Activated CD4-positive, CD25-positive, alpha-beta regulatory T cell treated with anti-CD3 and anti-CD28 coated beads, Interleukin-2, amount 50 U/mL, for 16 hours (primary cell): ENCODE results near the gene SLC38A10.

Source experiments
- DNase-seq: peaks from one replicate; pipeline ENCODE4 v3.0.0-alpha.2; 2020; ENCODE audit warnings: low read depth, low spot score

The SLC38A10 gene

GRCh38 chr17:81277946-81278693, 17.0 kb downstream of the SLC38A10 start:
- DNase-seq = no peak

DNA sequence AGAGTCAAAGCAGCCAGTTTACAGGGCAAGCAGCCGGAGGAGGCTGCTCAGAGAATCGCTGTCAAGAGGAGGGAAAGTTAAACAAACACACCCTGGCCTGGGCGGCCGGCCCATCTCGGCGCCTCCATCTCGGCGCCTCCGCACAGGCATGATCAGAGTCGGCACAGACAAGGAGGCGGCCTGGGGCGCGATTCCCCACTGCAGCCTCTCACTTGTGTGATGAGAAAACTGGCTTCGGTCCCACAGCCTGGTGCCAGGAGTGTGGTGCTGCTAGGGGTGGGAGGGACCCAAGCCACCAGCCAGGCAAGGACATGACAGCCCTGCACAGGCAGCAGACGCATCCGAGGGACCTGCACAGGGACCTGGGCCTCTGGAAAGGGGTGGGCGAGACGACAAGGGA, 17.7 kb downstream of the SLC38A10 start:
- DNase-seq = no peak

DNA sequence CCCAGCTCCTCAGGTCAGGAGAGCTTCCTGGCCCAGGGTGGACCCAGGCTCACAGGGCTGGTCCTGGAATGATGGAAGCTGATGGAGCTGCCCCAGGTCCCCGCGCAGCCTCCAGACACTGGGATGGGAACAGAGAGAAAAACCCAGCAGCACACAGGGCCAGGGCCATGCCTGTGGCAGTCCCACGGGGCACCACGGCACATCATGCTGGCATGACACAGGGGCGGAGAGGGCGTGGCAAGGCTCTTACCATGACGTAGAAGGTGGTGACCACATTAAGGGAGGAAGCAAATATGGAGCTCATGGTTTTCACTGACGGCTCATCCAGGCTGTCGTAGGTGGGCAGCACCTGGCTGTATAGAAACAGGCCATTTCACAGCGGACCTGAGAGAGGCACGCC, 18.3 kb downstream of the SLC38A10 start:
- no peak for DNase-seq

GRCh38 chr17:81274471-81274855, 20.6 kb downstream of the SLC38A10 start:
- DNase-seq = no peak

DNA sequence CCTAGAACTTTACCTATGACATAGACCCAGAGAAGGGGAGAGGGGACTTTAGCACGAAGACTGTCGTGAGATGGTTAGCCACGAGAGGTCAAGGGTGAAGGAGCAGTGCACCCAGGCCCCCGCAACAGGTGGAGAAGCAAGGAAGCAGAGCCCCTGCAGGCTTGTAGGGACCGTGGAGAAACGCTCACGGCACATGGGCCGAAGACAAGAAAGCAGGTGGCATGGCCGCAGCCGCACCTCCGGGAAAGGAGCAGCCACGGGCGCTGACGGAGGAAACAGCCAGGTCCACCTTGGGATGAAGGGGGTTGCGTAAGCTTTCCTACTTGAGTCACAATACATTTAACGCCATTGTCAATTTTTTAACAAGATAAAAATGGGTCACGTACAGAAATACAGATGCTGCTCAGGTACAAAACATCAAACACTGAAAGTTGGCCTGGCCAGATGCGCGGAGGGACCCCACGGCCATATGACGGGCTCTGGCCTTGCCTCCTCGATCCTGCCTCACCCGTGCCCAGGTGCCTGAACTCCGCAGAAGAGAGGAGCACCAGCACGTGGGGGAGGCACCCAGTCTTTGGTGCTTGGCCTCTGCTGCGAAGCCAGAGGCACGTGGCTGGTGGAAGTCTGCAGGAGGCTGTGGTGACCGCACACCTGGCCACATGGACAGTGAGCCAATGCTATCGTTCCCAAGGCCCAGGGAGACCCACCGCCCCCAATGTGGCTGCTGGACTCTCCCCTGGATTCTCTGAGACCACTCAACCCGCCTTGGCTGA, 21.2 kb downstream of the SLC38A10 start:
- no peak for DNase-seq

DNA sequence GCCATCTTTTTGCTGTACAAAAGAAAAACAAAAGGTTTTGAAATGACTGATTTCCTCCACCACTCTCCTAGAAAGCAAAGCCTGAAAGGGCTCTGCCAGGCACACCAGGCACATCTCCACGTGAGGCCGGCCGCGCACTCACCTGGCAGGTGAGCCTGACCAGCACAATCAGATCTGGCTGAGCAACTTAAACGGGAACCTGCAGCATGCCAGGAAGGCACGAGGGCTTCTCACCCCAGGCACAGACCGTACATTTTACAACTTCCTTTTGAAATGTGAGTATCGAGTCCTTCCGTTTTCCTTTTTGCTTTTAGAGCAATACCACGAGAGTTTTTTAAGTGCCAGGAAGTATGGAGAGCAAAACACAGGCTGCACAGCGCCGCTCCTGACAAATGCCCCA, 22.5 kb downstream of the SLC38A10 start:
- DNase-seq = no peak

DNA sequence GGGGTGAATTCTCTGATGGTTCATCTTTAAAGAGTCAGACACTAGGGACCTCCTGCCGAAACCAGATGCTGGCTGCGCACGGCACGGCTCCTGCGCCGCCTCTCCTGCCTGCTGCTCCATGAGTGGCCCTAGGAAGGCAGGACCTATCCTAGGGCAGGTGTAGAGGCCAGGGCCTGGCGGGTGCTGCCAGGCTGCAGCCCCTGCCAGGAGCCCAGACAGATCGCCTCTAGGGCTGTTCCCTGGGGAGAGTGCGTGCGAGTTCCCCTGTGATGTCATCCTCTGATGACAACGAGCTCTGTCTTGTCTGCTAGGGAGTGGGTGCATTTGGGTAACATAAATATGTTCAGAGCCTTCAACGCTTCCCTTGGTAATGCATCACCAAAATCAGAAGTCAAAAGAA, 23.9 kb downstream of the SLC38A10 start:
- no peak for DNase-seq

- DNase-seq = no peak
These were observed 24.8 kb downstream of the SLC38A10 start for GRCh38 chr17:81270279-81270678.

GRCh38 chr17:81267390-81268067, 27.6 kb downstream of the SLC38A10 start:
- DNase-seq = no peak

GRCh38 chr17:81265576-81265975, 29.5 kb downstream of the SLC38A10 start:
- DNase-seq = no peak

- DNase-seq = no peak
These were observed 30.5 kb downstream of the SLC38A10 start for GRCh38 chr17:81264640-81265039.

DNA sequence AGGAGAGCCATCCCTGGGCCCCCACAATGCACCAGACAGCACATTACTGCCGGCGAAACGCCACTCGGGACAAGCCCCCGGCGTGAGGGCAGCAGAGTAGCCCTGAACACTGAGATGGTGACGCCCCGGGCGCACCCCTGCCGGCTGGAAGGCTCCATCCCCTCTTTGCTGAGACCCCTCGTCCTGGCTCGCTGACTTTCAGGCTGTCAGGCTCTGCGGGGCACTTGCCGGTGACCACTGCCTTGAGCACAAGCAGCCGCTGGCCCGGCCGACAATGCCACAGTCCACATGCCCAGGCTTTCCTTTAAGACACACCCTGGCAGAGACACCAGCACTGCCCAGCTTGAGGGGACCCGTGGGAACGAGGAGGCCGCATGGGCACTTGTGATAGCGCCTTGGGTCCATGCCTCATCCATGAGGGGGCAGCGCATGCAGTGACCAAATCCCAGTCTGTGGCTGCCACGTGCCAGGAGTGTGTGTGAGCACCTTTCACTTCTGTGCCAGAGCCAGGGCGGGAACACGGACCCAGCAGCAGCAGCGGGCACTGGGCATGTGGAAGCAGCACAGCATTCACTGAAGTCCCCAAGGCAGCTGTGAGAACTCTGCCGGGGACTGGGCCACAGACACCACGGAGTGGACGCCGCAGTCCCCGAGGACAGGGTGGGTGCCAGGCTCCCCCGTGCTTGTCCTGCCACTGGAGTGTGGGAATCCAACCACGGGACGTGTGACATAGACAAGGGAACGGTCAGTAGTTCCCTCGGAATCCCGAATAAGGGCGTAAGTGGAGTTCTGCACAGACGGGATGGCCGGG, 31.5 kb downstream of the SLC38A10 start:
- no peak for DNase-seq

DNA sequence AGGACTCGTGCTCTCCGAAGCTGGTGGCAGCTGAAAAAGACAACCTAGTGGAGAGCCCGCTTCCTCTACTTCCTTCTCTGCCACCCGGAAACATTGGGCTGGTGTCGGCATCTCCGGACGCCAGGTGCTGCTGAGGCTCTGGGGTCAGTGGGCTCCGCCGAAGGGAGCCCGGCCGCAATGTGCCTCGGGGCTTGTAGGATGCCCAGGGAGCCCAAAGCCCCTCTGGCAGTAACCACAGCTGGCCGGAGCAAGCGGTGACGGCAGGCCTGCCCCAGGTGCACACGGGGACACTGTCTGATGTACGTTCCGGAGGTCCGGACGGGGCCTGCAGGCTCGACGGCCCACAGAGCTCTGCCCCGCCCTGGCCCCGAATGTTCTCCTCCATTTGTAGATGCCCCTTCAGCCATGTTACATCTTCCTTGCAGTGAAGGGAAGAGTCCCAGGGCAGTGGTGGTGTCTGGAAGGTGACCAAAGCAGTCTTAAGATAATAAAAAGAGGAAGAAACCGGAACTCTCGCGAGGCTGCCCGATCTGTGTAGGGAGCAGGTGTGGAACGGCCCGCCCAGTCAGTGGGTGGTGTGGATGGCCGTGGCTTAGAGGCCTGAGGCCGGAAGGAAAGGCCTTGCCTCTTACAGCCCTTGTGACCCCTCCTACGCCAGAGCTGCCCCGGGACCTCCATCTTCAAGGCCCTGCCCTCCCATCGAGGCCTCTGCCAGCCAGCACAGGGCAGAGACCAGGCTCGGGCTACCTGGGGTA, 33.3 kb downstream of the SLC38A10 start:
- no peak for DNase-seq

DNA sequence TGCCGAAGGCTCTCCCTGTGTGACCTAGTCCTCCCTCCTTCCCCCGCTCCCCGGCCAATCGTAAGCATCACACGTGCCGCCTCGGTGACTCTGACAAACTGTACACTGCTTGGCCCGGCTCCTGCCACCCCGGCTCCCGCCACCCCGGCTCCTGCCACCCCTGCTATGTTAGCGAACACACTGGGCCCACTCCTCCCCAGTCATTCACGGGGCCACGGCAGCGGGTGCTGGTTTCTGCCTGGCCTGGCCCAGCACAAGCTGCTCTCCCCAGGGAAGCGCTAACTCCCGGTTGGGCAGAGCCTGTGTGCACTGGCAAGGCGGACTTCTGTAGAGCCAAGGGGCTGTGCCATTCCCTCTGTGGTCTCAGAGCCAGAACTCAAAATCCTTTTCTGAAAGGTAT, 34.0 kb downstream of the SLC38A10 start:
- no peak for DNase-seq

- DNase-seq = no peak
These were observed 34.5 kb downstream of the SLC38A10 start for GRCh38 chr17:81260641-81261040.

DNA sequence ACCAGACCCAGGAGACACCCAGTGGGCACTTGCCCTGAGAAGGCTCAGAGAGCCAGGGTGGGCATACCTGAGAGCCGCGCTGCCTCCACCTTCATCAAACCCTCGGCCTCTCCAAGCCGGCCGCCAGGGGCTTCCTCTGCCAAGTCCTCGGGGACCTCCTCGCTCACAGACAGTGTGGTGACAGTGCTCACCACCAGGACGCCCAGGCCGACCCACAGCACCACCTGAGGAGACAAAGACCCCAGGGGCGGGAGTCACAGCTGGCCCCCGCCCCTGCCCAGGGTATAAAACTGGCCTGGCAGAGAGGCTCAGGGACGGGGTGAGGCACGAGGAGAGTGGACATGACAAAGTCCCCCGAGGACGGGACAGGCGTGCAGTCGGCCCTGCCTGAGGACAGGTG, 34.9 kb downstream of the SLC38A10 start:
- no peak for DNase-seq

DNA sequence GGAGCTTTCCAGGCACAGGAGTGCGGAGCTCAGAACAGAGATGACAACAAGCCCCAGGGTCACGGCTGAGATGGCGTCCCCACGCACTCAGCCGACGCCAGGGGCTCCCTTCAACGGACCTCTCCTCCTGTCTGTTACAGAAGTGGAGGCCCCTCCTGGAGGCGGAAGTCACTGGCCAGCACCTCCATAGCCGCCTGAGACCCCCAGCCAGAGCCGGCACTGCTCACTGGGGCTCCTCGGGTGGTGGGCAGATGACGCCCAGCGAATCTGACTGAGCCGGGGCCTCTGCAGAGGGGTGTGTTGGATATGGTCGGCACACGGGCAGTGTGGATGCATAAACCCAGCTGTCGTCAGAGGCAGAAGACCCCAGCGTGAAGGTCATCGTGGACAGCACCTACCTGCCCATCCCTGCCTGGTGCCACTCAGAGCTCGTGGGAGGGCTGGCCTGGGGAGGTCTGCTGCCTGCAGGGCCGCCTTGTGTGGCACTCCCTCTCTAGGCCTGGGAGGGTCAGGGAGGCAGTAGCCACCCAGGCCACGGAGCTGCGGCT, 36.0 kb downstream of the SLC38A10 start:
- no peak for DNase-seq

DNA sequence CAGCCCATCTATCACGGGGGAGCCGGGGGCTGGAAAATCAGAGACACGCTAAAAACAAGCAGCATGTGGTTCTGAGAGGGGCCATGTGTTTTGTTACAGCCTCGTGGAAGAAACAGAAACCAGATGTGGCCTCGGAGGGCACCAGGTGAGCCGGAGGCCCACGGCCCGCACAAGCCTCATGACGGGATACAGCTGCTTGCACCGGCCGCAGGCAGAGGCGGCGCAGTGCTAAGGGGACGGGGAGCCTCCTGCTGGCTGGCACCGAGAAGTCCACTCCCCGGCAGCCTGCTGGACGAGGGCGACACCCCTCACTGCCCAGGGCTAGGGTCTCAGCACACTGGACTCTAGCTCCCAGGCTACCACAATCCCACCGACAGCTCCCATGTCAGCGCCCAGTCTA, 36.8 kb downstream of the SLC38A10 start:
- no peak for DNase-seq

GRCh38 chr17:81257533-81257932, 37.6 kb downstream of the SLC38A10 start:
- DNase-seq = no peak

DNA sequence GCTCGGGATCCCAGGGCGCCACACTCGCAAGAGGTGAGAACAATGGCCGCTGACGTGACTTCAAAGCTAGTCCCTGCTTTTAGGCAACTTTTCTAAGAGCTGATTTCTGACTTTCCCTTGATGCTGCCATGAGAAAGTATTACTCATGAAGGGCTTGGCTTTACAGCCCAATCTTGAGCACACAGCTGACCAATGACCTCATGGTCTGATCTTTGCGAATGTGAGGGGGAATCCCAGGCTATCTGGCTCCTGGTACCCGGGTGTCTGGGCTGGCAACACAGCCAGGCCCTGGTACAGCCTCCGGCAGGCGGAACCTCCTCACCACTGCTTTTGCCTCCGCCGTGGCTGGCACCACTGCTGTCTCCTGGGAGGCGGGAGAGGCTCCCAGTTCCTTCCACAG, 38.5 kb downstream of the SLC38A10 start:
- no peak for DNase-seq
